Retina (tissue), 1 donor: ENCODE results near the gene TRAFD1.
"Not testable (repeated sequence)": the region's sequence is repeated elsewhere in the genome, so short reads cannot be mapped to it uniquely, and the experiment has no call there.

ENCODE experiments used
- DNase-seq: peaks from one replicate; pipeline ENCODE4 v3.0.0-alpha.2; 2016

TRAFD1 gene

DNA sequence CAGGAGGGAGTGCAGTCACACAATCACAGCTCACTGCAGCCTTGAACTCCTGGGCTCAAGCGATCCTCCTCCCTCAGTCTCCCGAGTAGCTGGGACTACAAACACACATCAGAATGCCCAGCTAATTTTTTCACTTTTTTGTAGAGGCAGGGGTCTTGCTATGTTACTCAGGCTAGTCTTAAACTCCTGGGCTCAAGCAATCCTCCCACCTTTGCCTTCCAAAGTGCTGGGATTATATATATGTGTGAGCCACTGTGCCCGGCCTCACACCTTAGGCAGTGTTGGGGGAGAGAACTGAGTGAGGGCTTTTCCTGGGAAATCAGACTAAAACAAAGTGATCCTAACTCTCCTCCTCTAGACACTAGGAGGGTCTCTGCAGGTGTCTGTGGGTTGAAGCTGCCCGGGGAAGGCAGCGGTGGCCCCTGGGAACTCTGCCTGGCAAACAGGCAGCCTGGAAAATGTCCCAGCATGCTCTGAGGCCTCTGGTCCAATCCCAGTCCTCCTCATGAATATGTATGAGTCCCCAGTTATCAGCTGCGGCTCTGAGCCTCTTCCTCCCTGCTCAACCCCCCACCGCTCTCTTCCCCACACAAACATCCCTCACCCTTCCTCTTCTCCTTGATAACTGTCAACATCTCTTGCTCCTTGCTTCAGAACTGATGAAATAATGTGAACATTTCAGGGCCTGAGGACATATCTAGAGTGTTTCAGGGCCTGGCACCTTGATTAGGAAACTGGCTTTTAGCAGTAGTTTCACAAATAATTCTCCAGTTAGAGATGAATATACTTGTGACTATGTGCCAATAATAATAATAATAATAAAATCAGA lies 8.9 kb upstream of the TRAFD1 start:
- DNase-seq: peak; percentile 89

DNA sequence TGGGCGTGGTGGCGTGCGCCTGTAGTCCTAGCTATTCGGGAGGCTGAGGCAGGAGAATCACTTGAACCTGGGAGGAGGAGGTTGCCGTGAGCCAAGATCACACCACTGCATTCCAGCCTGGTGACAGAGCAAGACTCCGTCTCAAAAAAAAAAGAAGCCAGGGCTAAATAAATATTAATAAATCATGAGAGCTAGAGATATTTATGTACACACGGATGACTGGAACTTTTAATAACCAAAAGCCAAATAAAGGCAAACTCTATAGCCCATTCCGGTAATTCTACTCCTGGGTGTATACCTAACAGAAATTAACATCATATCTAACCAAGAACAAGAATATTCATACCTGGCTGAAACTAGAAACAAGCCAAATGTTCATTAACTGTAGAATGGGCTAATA lies 7.7 kb upstream of the TRAFD1 start:
- no peak for DNase-seq

DNA sequence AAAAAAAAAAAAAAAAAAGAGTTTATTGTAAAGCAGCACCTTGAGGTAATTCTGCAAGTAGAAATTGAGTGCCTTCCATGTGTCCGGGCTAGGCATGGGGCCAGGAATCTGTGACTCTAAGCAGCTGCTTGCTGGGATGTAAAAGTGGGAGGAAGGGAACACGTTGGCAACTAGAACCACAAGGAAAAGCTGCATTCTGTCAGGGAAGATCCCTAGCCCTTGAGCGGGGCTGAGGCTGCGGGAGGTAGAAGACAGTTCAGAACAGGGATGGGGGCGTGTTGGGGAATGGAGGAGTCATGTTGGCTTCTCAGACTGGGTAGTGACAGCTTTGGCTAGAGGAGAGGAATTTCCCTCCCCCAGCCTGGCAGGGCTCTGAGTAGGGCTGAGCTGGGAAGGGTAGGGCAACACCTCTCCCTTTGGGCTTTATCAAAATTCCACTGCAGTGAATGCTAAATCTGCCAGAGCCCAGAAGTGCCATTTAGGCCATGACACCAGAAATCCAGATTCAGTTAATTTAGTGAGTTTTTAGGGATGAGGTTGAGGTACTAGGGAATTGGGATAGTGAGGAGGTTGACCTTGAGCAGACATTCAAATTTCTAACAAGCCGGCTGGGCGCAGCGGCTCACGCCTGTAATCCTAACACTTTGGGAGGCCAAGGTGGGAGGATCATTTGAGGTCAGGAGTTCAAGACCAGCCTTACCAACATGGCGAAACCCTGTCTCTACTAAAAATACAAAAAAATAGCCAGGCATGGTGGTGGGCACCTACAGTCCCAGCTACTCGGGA lies 3.4 kb upstream of the TRAFD1 start:
- DNase-seq: no peak

DNA sequence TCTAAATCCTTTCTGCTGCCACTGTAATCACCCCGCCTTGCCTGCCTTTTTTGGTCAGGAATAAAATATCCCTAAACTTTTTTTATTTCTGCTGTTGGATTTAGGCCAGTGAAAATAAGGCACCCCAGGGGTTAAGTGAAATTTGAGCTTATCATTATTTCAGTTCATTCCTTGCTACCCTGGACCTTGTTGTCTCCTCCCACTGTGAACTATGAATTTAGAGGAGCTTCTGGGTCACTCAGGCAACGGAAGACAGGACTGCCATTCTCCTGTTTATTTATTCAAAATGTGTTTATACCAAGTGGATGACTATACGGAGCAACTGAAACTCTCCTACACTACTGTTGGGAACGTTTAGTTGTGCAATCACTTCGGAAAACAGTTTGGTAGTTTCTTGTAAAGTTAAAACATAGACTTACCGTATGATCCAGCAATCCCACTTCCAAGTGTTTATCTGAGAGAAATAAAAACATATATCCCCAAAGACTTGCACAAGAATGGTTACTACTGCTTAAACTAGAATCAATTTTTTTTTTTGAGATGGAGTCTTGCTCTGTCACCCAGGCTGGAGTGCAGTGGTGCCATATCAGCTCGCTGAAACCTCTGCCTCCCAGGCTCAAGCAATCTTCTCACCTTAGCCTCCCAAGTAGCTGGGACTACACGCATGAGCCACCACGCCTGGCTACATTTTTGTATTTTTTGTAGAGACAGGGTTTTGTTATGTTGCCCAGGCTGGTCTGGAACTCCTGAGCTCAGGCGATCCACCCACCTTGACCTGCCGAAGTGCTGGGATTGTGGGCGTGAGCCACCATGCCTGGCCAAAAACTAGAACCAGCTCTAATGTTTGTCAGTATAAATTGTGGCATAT lies 2.3 kb upstream of the TRAFD1 start:
- DNase-seq: no peak

DNA sequence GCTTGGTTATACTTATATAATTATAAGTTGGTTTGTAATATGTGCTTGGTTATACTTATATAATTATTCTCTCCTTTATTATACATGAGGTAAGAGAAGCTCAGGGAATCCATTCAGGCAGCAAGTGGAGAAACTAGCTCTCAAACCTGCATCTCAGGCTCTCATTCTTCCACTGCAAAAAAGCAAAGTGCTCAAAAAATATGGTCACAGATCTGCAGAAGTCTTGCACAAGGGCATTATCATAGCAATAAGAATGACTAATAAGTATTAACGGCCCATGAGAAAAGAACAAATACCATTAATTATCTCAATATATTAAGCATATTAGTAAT lies 476 bp upstream of the TRAFD1 start:
- no peak for DNase-seq

DNA sequence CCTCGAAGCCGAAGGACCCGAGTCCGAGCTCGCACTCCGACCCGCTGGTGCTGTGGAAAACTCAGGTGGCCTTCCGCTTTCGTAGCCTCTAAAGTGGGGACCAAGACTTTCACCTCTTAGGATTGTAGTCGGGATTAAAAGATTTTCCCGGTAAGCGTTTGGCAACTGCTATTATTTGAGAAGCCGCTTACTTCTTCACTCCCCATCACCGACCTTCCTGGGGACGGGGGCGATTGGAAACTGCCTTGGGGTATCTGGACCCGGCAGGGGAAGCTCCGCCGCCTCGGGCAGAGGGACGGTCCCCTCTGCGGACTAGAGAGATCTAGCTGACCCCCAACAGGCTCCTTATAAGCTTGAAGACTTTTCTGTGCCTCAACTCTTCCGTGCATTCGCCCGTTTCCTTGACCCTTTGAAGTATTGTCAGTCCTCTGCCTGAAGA lies 659 bp downstream of the TRAFD1 start:
- no peak for DNase-seq

DNA sequence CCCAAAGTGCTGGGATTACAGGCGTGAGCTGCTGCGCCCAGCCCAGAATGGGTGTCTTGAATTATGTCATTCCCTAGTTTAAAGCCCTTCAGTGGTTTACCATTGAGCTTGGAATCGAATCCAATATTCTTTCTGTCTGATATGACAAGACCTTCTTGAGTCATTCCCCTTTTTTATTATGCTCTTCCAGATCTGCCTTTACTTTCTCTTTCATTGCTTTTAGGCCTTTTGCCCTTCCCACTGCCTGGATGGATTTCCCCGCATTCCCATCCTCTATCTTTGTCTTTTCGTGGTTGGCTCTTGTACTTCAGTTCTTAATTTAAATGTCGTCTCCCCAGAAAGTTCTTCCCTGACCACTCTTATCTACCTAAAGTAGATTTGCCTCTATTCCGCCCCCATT lies 1.6 kb downstream of the TRAFD1 start:
- no peak for DNase-seq

DNA sequence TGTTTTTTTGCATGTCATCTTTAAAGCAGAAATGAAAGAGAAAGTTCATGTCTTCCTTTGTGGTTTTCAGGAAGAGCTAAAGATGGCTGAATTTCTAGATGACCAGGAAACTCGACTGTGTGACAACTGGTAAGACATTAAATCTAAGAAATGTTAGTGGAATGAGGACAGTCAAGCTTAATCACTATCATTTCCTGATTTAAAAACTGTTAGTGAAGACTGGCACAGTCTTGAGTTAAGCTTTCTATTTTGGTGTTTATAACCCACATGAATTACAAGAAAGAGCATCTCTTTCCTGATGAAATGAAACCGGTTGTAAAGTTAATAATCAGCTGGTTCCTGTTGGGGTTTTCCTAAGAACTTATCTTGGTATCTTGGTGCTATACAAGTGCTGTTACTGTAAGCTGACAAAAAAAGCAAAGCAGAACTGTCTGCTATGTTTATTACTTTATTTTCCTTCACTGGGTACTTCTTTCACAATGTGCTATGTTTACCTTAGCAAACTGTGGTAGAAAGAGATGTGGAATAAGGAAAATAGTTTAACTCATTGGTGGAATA lies 5.2 kb downstream of the TRAFD1 start:
- no peak for DNase-seq

DNA sequence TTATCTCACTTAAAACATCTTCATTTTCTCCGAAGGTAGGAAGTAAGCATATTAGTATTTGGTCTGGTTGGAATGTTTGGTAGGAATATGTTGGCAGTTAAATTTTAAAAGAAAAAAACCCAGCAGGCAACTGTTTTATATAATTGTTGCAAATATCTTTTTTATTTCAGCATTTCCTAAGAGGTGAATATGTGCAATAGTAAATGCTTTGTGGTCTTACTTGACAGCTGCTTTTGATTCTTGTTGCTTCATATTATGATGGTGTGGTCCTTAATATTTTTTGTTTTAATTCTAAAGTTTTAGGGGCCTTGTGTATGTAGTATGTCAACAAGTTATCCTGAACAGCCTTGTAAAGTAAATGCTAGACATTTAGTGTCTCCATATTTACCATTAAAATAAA lies 6.3 kb downstream of the TRAFD1 start:
- DNase-seq: no peak

DNA sequence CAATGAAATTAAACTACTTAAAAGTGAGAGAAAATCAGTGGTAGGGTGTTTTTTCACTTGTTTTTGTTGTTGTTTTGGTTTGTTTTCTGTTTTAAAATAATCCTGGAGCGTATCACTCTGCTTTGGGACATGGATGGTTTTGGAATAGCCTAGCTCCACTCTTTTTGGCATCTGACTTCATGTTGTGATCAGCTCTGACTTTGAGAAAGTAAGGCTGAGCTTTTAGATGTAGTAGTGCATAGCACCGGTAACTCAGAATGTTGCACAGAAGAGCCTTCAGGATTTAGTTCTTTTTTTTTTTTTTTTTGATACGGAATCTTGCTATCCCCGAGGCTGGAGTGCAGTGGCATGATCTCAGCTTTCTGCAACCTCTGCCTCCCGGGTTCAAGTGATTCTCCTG lies 8.1 kb downstream of the TRAFD1 start:
- DNase-seq: no peak

DNA sequence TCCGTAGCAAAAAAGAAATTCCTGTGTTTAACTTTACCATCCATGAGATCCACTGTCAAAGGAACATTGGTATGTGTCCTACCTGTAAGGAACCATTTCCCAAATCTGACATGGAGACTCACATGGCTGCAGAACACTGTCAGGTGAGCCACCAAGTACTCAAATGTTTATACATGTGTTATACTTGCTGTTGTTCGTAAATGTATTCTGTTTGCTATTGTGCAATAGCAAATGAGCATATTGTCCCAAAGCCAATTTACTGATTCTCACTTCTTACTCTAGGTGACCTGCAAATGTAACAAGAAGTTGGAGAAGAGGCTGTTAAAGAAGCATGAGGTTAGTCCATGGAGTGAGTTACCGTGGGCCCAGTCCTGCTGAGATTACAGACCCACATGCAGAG lies 9.4 kb downstream of the TRAFD1 start:
- no peak for DNase-seq

DNA sequence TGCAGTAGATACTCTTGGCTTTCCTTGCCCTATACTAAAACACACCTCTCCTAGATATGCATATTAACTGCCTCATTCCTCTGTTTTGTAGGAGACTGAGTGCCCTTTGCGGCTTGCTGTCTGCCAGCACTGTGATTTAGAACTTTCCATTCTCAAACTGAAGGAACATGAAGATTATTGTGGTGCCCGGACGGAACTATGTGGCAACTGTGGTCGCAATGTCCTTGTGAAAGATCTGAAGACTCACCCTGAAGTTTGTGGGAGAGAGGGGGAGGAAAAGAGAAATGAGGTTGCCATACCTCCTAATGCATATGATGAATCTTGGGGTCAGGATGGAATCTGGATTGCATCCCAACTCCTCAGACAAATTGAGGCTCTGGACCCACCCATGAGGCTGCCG lies 15.4 kb downstream of the TRAFD1 start:
- no peak for DNase-seq

DNA sequence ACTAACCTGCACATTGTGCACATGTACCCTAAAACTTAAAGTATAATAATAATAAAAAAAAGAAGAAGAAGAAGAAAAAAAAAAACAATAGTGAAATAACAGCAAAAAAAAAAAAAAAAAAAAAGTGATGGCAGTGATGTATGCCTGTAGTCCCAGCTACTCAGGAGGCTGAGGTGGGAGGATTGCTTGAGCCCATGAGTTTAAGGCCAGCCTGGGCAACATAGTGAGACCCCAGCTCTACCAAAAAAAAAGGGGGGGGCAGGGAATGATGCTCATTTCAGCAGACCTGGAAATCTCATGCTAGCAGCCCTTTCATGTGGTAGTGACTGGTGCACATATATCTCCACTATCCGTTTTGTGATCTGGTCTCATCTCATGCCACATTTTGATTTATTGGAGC lies 20.8 kb downstream of the TRAFD1 start:
- DNase-seq: no peak

DNA sequence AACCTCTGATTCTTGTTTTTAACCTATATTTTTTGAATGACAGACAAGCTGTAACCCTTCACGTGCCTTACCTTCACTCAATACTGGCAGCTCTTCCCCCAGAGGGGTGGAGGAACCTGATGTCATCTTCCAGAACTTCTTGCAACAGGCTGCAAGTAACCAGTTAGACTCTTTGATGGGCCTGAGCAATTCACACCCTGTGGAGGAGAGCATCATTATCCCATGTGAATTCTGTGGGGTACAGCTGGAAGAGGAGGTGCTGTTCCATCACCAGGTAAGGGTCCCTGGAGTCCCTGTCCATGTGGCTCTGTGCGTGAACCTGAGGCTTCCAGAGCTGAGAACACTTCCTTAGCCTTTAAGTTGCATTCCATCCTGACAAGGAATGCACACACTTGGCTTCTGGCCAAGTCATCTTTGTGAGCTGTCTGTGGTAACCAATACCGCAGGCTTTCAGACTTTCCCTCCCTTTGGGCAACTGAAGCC lies 22.7 kb downstream of the TRAFD1 start:
- DNase-seq: no peak

DNA sequence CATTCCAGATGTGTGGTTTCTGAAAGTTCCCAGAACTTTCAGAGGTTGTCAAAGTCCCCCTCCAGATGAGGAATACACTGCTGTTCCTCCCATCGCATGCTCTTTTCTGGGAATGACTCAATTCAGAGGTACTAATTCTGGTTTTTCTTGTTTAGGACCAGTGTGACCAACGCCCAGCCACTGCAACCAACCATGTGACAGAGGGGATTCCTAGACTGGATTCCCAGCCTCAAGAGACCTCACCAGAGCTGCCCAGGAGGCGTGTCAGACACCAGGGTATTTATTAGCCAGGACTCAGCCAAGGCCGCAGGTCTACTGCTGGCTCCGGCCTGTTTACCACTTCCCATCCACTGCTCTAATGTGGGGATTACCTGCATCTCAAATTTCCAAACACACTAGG lies 24.2 kb downstream of the TRAFD1 start:
- no peak for DNase-seq

DNA sequence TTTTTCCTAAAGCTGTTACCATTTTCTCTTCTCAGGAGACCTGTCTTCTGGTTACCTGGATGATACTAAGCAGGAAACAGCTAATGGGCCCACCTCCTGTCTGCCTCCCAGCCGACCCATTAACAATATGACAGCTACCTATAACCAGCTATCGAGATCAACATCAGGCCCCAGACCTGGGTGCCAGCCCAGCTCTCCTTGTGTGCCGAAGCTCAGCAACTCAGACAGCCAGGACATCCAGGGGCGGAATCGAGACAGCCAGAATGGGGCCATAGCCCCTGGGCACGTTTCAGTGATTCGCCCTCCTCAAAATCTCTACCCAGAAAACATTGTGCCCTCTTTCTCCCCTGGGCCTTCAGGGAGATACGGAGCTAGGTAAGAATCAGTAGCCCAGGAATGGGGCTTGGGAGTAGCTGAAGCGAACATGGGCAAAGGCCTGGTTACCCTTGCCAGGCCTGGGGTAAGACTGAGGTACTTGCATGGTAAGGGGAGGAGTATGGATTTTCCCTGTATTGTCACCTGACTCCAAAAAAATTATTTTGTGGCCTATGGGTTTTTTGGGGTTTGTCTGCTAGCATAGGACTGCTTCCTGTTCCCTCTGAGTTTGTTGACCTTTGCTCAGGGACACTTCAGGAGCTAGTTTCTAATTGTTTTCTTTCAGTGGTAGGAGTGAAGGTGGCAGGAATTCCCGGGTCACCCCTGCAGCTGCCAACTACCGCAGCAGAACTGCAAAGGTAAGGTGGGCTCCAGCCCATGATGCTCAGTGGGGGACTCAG lies 26.6 kb downstream of the TRAFD1 start:
- DNase-seq: no peak

DNA sequence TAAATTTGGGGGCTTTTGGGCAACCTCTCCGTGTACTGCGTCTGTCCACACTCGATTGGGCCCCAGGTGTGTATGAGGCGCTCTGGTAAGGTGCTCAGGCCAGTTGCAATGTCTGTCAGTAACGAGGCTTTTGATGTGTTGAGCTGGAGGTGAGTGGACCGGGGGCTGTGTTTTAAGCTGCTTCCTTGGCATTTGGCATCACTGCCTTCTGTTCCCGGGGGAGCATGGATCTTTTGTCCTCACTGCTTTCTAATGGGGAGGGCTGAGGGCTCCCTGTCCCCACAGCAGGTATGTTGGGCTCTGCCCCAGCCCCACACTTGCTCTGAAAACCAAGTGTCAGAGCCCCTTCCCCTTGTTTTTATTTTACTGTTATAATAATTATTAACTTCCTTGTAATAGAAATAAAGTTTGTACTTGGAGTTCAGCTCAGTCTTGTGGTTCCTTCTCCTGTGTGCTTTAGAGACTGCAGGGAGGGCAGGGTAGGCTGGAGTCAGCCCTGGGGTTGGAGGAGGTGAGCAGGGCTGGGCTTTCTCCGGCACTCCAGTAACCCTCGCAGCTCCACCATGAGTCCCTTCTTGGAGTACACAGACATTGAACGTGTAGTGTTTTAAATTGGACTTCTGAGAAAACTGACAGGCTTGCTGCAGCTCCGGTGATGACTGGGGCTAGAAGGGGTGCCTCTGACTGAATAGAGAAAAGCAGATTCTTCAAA lies 28.0 kb downstream of the TRAFD1 start:
- DNase-seq: no peak

DNA sequence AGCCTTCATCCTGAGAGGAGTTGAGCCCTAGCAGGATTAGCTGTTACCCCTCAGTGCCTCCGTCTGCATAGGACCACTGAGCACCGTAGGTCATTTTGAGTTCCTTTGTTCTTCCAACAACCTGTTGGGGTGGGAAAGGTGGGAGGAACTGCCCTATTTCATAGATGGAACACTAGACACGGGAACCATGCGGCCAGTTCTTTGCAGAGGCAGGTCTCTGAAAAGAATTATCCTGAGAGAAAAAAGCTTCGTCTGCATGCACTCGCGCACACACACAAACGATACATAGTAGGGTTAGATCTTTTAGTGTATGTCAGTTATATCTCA lies 28.5 kb downstream of the TRAFD1 start:
- DNase-seq: no peak

DNA sequence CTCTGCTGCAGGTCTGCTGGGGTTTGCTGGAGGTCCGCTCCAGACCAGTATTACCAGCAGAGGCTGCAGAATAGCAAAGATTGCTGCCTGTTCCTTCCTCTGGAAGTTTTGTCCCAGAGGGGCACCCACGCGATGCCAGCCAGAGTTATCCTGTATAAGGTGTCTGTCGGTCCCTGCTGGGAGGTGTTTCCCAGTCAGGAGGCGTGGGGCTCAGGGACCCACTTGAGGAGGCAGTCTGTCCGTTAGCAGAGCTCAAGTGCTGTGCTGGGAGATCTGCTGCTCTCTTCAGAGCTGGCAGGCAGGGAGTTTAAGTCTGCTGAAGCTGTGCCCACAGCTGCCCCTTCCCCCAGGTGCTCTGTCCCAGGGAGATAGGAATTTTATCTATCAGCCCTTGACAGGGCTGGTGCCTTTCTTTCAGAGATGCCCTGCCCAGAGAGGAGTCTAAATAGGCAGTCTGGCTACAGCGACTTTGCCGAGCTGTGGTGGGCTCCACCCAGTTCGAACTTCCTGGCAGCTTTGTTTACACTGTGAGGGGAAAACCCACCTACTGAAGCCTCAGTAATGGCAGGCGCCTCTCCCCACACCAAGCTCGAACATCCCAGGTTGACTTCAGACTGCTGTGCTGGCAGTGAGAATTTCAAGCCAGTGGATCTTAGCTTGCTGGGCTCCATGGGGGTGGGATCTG lies 33.2 kb downstream of the TRAFD1 start:
- DNase-seq: not testable (repeated sequence)

DNA sequence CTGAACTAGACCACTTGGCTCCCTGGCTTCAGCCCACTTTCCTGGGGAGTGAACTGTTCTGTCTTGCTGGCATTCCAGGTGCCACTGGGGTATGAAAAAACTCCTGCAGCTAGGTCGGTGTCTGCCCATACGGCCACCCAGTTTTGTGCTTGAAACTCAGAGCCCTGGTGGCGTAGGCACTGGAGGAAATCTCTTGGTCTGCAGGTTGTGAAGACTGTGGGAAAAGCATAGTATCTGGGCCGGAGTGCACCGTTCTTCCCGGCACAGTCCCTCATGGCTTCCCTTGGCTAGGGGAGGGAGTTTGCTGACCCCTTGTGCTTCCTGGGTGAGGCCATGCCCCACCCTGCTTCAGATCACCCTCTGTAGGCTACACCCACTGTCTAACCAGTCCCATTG lies 33.8 kb downstream of the TRAFD1 start:
- no peak for DNase-seq

DNA sequence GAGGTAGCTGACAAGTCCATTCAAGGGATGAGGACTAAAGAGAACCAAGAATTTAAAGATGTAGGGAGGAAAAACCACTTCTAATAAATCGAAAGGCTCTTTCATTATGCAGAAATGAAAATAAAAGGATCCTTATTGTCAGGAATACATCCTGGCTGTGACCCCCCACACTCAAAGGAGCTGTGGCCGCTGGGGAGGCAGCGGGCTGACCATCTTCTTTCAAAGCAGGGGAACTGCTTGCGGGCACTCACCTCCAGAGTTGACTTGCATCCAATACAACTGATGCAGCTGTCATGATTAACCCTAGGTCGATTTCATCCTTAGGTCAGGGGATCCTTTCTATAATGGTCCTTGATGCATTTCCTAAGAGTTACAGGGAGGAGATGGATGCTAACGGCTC lies 35.3 kb downstream of the TRAFD1 start:
- DNase-seq: no peak
